Breast epithelium (tissue), 3 donors: ENCODE results near the gene PPP2R2B.

Experiments used
- POLR2A ChIP-seq: fragments of 450-650 bp; IDR thresholded peaks from one replicate; pipeline ENCODE4 v1.6.1; 2016; ENCODE audit warnings: antibody characterized with exemption, mild to moderate bottlenecking, moderate library complexity
- POLR2AphosphoS5 ChIP-seq, 3 donors: sonication (generic); formaldehyde crosslinking; IDR thresholded peaks; one replicate each; pipeline ENCODE4 v1.6.1; 2017; ENCODE audit warnings: antibody characterized with exemption in 3 of 3
- TF ChIP-seq, protein P1 (sequence below), 3 donors: fragments of 450-650 bp; IDR thresholded peaks; one replicate each; pipeline ENCODE4 v1.5.1; 2016 to 2017; ENCODE audit warnings: antibody characterized with exemption in 3 of 3, mild to moderate bottlenecking in 3 of 3, moderate library complexity in 3 of 3

DNA sequence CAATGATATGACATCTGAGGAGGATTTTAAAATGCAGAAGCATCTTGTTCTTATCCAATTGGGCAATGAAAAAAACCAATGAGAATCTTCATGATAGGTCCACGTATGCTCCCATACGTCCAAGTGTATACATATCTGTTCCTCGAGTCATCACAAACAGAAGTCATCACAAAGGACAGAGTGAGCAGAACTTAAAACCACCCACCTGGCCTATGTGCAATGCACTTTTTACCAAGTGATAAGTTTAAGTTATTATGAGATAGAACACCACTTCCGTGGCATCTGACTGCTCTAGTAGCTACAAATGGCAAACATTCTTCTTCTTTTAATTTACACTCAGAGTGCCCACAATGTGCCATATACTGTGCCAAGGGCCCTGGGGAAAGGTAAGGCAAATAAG lies 82.4 kb downstream of the PPP2R2B start:
- no peak for TF ChIP-seq POLR2AphosphoS5 (IDR thresholded peaks at IDR 0.05)
- TF ChIP-seq POLR2A = no peak
- TF ChIP-seq, protein P1, sequence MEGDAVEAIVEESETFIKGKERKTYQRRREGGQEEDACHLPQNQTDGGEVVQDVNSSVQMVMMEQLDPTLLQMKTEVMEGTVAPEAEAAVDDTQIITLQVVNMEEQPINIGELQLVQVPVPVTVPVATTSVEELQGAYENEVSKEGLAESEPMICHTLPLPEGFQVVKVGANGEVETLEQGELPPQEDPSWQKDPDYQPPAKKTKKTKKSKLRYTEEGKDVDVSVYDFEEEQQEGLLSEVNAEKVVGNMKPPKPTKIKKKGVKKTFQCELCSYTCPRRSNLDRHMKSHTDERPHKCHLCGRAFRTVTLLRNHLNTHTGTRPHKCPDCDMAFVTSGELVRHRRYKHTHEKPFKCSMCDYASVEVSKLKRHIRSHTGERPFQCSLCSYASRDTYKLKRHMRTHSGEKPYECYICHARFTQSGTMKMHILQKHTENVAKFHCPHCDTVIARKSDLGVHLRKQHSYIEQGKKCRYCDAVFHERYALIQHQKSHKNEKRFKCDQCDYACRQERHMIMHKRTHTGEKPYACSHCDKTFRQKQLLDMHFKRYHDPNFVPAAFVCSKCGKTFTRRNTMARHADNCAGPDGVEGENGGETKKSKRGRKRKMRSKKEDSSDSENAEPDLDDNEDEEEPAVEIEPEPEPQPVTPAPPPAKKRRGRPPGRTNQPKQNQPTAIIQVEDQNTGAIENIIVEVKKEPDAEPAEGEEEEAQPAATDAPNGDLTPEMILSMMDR (IDR thresholded peaks at IDR 0.05) = no peak
